ENCODE data around the gene SELP. TPM values are rescaled to one million over a fixed set of nuclear protein-coding genes. Genes with fewer than 3 reads are reported as not detected.

SELP gene
- total RNA-seq, 1 experiment from 2014 or later: not detected

DNA sequence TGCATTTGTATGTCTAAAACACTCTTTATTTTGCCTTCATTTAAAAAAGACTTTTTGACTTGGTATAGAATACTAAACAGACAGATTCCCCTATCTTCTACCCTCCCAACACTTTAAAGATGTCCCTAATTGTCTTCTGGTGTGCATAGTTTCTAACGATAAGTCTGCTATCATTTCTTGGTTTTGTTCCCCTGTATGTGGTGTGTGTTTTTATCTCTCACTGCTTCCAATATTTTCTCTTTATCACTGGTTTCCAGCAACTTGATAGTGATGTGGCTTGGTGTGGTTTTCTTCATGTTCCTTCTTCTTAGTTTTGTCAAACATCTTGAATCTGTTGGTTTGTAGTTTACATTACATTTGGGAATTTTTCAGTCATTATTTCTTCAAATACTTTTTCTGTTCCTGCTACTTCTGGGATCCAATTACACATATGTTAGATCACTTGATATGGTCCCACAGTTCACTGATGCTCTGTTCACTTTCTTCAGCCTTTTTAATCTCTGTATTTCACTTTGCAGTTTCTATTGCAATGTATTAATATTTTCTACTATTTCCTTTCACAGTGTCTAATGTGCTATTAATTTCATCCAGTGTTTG is 66.8 kb downstream of the SELP start:
- Histone ChIP-seq H3K79me1 (ENCODE audit: insufficient read depth, low read depth, low read length, poor library complexity, severe bottlenecking) (no peaks in the 10 kb centered on the region), H4K20me1 (ENCODE audit: control insufficient read depth, insufficient read depth, insufficient read length) (no peaks in the 10 kb centered on the region), H3K18ac (ENCODE audit: insufficient read length, low read depth, low read length) (no peak overlapping the region), H3T11ph (ENCODE audit: low read length) (no peak overlapping the region), H3K56ac (ENCODE audit: insufficient read length, low read depth, low read length) (no peak overlapping the region), H3K9me3 (ENCODE audit: control insufficient read depth, low read depth, low read length) (no peaks in the 10 kb centered on the region), H4K91ac (ENCODE audit: insufficient read length, low read depth, low read length) (no peak overlapping the region), H3K23ac (ENCODE audit: insufficient read length, low read depth, low read length) (no peak overlapping the region), H2BK20ac (ENCODE audit: low read depth, low read length, poor library complexity, severe bottlenecking) (no peak overlapping the region), H2AK5ac (ENCODE audit: insufficient read length, low read length) (no peak overlapping the region), H4K8ac (replicated peaks; ENCODE audit: insufficient read length, low read depth, low read length) (no peak overlapping the region), H3K4ac (ENCODE audit: low read depth, low read length) (no peak overlapping the region), H3K23me2 (ENCODE audit: insufficient read length, low read depth, low read length, poor library complexity, severe bottlenecking) (no peaks in the 10 kb centered on the region), H3K14ac (ENCODE audit: insufficient read depth, low read length) (no peak overlapping the region), H3K79me2 (ENCODE audit: insufficient read depth, low read length) (no peaks in the 10 kb centered on the region), H3K4me1 (ENCODE audit: insufficient read depth, low read length) (no peaks in the 10 kb centered on the region), H2BK12ac (ENCODE audit: insufficient read length, low read depth, low read length) (no peak overlapping the region), H2AFZ (ENCODE audit: low read length) (no peak overlapping the region), H2BK120ac (ENCODE audit: low read depth, low read length, poor library complexity, severe bottlenecking) (no peak overlapping the region), H4K5ac (ENCODE audit: insufficient read length, low read depth, low read length) (no peak overlapping the region), H3K4me2 (ENCODE audit: insufficient read depth, insufficient read length, low read length) (no peak overlapping the region), H2BK5ac (ENCODE audit: insufficient read length, low read length) (no peak overlapping the region), H3K27ac (ENCODE audit: insufficient read length, low read depth, low read length) (no peak overlapping the region), H2BK15ac (ENCODE audit: low read depth, low read length) (no peak overlapping the region), H3K9ac (ENCODE audit: extremely low read depth, insufficient read length, low read length) (no peak overlapping the region), H3K27me3 (ENCODE audit: insufficient read depth, low read length) (no peaks in the 10 kb centered on the region)
- Mint-ChIP-seq H3K4me1 (no peaks in the 10 kb centered on the region; a peak in 2 of 4 replicates), H3K9me3 (peaks cover 8 to 15% of the 10 kb centered on the region in 2 experiments; a peak in 4 of 5 replicates), H3K27ac (no peak overlapping the region), H3K27me3 (ENCODE audit: low read depth) (peaks cover 6% of the 10 kb centered on the region), H3K36me3 (ENCODE audit: insufficient read depth in 1 of 3, low read depth in 3 of 3) (peaks cover 0 to 4% (median 0%) of the 10 kb centered on the region in 3 experiments; a peak in 1 of 7 replicates), H3K4me3 (no peak overlapping the region)
- no peak for DNase-seq
- TF ChIP-seq, protein P1, sequence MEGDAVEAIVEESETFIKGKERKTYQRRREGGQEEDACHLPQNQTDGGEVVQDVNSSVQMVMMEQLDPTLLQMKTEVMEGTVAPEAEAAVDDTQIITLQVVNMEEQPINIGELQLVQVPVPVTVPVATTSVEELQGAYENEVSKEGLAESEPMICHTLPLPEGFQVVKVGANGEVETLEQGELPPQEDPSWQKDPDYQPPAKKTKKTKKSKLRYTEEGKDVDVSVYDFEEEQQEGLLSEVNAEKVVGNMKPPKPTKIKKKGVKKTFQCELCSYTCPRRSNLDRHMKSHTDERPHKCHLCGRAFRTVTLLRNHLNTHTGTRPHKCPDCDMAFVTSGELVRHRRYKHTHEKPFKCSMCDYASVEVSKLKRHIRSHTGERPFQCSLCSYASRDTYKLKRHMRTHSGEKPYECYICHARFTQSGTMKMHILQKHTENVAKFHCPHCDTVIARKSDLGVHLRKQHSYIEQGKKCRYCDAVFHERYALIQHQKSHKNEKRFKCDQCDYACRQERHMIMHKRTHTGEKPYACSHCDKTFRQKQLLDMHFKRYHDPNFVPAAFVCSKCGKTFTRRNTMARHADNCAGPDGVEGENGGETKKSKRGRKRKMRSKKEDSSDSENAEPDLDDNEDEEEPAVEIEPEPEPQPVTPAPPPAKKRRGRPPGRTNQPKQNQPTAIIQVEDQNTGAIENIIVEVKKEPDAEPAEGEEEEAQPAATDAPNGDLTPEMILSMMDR (conservative IDR thresholded peaks at IDR 0.05): no peak
- WGBS (ENCODE audit: extremely low coverage, insufficient read length, low lambda C conversion rate): no CpG with 5 or more reads among the region's 1 CpG

Measured in H9 (cell line).